ENCODE measurements around the gene SIX4. TPM values are rescaled to one million over a fixed set of nuclear protein-coding genes. Genes with fewer than 3 reads are reported as not detected.

SIX4 gene
- total and polyA plus RNA-seq, 10 of the 15 experiments (the other 5 are each of a cell fraction or from before 2014, with no cell fraction given) = 0.04 to 0.26 (median 0.06) TPM; not detected in 5

DNA sequence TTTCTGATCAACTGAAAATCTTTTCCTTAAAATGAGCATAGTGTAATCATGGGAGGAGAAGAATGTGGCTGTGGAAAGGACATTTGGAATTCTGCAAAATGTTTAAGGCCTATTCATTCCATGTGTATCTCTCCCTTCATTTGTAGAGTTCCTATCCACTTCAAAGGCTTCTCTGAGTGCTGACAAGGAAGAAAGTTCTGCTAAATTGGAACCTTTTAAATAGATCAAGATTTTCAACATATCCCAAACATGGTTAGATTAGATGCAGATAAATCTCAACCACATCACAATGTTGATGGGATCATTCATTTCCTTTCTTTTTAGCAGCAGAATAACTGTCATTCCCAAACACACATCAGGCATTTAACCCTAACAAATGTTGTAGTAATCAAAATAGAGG lies 46.5 kb downstream of the SIX4 start:
- no peak for ATAC-seq
- H3K79me2 ChIP-seq (ENCODE audit: control insufficient read depth, insufficient read depth, low read length) = no peaks in the 10 kb centered on the region
- no peak for FAIRE-seq

More for the DNA sequence above, 46.5 kb downstream of the SIX4 start:
- BruUV-seq (replicated peaks) = no TSS peak
- Histone ChIP-seq H3K27me3 (replicated peaks in 1 of 2; ENCODE audit: control insufficient read depth in 2 of 2, insufficient read depth in 2 of 2, low read length in 1 of 2) (no peaks in the 10 kb centered on the region), H3K4me1 (ENCODE audit: control insufficient read depth, insufficient read depth, low read length) (no peaks in the 10 kb centered on the region), H3K9me3 (replicated peaks; ENCODE audit: control insufficient read depth, insufficient read depth, low read length) (no peaks in the 10 kb centered on the region), H3K27ac (ENCODE audit: control insufficient read depth, insufficient read depth) (no peak overlapping the region), H3K9ac (ENCODE audit: control insufficient read depth, insufficient read depth, low read length) (no peak overlapping the region), H2AFZ (ENCODE audit: control insufficient read depth, low read depth, low read length) (no peak overlapping the region), H4K20me1 (ENCODE audit: control insufficient read depth, insufficient read depth) (no peaks in the 10 kb centered on the region), H3K36me3 (ENCODE audit: control insufficient read depth in 2 of 2, insufficient read depth in 2 of 2, low read length in 1 of 2) (no peaks in the 10 kb centered on the region), H3K4me3 (no peak overlapping the region), H3K4me2 (ENCODE audit: control insufficient read depth, insufficient read depth) (no peak overlapping the region)
- intact Hi-C loops (cut with micrococcal nuclease; ENCODE audit: unreplicated experiment) = no loop called here
- ChIA-PET RAD21 (ENCODE audit: unreplicated experiment) (no interaction called here), POLR2A (no interaction called here), CTCF (interaction anchor here (0.8 kb wide), 1 partner anchor 10 kb away, joined by 3 read pairs; no protein-coding TSS in a partner anchor), SMC1A (ENCODE audit: uncharacterized antibody, unreplicated experiment) (interaction anchor here (1.2 kb wide), 1 partner anchor 19 kb away, joined by 3 read pairs; no protein-coding TSS in a partner anchor)
- TF ChIP-seq, protein P1, sequence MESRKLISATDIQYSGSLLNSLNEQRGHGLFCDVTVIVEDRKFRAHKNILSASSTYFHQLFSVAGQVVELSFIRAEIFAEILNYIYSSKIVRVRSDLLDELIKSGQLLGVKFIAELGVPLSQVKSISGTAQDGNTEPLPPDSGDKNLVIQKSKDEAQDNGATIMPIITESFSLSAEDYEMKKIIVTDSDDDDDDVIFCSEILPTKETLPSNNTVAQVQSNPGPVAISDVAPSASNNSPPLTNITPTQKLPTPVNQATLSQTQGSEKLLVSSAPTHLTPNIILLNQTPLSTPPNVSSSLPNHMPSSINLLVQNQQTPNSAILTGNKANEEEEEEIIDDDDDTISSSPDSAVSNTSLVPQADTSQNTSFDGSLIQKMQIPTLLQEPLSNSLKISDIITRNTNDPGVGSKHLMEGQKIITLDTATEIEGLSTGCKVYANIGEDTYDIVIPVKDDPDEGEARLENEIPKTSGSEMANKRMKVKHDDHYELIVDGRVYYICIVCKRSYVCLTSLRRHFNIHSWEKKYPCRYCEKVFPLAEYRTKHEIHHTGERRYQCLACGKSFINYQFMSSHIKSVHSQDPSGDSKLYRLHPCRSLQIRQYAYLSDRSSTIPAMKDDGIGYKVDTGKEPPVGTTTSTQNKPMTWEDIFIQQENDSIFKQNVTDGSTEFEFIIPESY (IDR thresholded peaks at IDR 0.05) = no peak
- TF ChIP-seq MTA3 (IDR thresholded peaks at IDR 0.05; ENCODE audit: borderline replicate concordance, low read length) (no peak), NBN (IDR thresholded peaks at IDR 0.05) (no peak), CHD2 (IDR thresholded peaks at IDR 0.05; ENCODE audit: borderline replicate concordance, low read depth, low read length) (no peak), ZBTB11 (CRISPR knock-in tag; IDR thresholded peaks at IDR 0.05) (no peak), BRCA1 (IDR thresholded peaks at IDR 0.05; ENCODE audit: low read depth, low read length) (no peak)
- TF ChIP-seq, protein P2, sequence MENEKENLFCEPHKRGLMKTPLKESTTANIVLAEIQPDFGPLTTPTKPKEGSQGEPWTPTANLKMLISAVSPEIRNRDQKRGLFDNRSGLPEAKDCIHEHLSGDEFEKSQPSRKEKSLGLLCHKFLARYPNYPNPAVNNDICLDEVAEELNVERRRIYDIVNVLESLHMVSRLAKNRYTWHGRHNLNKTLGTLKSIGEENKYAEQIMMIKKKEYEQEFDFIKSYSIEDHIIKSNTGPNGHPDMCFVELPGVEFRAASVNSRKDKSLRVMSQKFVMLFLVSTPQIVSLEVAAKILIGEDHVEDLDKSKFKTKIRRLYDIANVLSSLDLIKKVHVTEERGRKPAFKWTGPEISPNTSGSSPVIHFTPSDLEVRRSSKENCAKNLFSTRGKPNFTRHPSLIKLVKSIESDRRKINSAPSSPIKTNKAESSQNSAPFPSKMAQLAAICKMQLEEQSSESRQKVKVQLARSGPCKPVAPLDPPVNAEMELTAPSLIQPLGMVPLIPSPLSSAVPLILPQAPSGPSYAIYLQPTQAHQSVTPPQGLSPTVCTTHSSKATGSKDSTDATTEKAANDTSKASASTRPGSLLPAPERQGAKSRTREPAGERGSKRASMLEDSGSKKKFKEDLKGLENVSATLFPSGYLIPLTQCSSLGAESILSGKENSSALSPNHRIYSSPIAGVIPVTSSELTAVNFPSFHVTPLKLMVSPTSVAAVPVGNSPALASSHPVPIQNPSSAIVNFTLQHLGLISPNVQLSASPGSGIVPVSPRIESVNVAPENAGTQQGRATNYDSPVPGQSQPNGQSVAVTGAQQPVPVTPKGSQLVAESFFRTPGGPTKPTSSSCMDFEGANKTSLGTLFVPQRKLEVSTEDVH (IDR thresholded peaks at IDR 0.05; ENCODE audit: low read depth, partially characterized antibody) = no peak
- in situ Hi-C loops (cut with MboI) = no loop called here
- DNase-seq (ENCODE audit: low read depth, low spot score) = no peak

All from GM12878 (cell line).